NB4 (cell line): Measurements from ENCODE around the gene HPCA.

Source experiments
- MYC ChIP-seq: IDR thresholded peaks from 2 replicates; pipeline ENCODE4 v1.6.1; 2011; ENCODE audit warnings: low read depth, low read length
- POLR2A ChIP-seq: IDR thresholded peaks from 2 replicates; pipeline ENCODE4 v1.6.1; 2011; ENCODE audit warnings: mild to moderate bottlenecking; ENCODE audit not compliant: insufficient read length; ENCODE audit errors: extremely low read depth
- TF ChIP-seq, protein P1 (sequence below): IDR thresholded peaks from one replicate; pipeline ENCODE4 v1.5.1; 2012; ENCODE audit warnings: low read depth, low read length

DNA sequence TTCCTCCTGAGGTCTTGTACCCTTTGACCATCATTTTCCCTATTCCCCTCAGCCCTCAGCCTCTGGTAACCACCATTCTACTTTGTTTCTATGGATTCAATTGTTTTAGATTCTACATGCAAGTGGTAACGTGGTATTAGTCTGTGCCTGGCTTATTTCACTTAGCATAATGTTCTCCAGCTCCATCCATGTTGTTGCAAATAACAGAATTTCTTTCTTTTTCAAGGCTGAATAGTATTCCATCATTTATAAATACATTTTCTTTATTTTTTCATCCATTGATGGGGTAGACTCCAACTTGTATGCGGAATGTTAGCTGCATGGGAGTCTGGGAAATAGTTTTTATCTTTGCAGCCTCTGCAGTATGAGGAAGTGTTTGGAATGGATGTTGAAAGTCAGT, 41.1 kb downstream of the HPCA start:
- TF ChIP-seq, protein P1, sequence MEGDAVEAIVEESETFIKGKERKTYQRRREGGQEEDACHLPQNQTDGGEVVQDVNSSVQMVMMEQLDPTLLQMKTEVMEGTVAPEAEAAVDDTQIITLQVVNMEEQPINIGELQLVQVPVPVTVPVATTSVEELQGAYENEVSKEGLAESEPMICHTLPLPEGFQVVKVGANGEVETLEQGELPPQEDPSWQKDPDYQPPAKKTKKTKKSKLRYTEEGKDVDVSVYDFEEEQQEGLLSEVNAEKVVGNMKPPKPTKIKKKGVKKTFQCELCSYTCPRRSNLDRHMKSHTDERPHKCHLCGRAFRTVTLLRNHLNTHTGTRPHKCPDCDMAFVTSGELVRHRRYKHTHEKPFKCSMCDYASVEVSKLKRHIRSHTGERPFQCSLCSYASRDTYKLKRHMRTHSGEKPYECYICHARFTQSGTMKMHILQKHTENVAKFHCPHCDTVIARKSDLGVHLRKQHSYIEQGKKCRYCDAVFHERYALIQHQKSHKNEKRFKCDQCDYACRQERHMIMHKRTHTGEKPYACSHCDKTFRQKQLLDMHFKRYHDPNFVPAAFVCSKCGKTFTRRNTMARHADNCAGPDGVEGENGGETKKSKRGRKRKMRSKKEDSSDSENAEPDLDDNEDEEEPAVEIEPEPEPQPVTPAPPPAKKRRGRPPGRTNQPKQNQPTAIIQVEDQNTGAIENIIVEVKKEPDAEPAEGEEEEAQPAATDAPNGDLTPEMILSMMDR, result no peak
- TF ChIP-seq MYC (no peak), POLR2A (no peak)
